Putamen (tissue), 1 donor: ENCODE results near the gene ZNF710.
"Not testable (repeated sequence)": the region's sequence is repeated elsewhere in the genome, so short reads cannot be mapped to it uniquely, and the experiment has no call there.

Experiments
- DNase-seq: peaks from one replicate; pipeline ENCODE4 v3.0.0-alpha.2; 2016; ENCODE audit warnings: low spot score

The ZNF710 gene, protein sequence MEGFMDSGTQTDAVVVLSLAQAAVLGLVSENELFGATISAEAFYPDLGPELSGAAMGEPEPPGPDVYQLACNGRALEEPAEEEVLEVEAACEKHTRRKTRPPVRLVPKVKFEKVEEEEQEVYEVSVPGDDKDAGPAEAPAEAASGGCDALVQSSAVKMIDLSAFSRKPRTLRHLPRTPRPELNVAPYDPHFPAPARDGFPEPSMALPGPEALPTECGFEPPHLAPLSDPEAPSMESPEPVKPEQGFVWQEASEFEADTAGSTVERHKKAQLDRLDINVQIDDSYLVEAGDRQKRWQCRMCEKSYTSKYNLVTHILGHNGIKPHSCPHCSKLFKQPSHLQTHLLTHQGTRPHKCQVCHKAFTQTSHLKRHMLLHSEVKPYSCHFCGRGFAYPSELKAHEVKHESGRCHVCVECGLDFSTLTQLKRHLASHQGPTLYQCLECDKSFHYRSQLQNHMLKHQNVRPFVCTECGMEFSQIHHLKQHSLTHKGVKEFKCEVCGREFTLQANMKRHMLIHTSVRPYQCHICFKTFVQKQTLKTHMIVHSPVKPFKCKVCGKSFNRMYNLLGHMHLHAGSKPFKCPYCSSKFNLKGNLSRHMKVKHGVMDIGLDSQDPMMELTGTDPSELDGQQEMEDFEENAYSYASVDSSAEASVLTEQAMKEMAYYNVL

DNA sequence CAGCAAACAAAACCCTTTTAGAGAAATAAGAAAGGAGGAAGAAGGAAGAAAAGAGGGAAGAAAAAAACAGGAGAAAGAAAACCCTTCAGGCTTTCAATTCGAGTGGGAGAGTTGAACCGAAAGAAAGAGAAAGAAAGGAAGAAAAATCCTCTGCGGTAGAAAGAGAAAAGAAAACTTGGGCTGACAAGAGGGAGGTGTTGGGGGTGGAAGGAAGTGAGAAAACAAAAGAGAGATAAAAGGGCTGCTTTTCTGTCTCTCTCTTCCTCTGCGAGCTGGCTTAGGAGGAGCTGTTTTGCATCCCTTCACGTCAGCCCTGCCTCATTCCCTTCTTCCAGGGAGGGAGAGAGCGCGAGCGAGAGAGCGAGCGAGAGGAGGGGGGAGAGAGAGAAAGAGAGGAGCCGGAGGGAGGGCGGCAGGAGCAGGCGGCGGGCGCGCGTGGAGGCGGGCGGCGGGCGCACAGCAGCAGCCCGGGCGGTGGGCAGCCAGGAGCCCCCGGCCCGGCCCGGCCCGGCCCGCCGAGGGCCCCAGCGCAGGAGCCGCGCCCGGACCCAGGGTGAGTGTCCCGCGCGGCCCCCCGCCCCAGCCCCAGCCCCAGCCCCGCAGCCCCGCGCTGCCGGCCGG, at the start of gene ZNF710:
Gene ZNF710 (plus strand): TSS at position 263 of the 621 bp plus-strand sequence. CDS start 65,814 bp downstream, outside the sequence.
- DNase-seq = peak; percentile 77

DNA sequence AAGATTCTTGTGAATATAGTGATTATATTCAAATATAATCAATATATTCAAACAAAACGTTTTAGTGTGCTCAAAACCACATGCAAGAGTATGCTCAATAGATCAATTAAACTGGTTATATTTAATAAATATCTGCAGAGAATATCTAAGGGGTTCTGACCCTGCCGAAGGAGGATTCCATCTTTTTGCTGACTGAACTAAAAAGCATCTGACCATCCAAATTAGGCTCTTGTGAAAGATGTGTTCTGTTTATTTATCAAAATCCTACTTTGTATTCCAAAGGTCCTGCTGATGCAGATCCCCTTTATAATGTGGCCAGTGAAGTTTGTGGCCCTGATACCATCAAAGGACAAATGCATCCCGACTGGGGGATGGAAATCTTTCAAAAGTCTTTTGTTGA, 46.6 kb upstream of the ZNF710 start:
- DNase-seq = no peak

DNA sequence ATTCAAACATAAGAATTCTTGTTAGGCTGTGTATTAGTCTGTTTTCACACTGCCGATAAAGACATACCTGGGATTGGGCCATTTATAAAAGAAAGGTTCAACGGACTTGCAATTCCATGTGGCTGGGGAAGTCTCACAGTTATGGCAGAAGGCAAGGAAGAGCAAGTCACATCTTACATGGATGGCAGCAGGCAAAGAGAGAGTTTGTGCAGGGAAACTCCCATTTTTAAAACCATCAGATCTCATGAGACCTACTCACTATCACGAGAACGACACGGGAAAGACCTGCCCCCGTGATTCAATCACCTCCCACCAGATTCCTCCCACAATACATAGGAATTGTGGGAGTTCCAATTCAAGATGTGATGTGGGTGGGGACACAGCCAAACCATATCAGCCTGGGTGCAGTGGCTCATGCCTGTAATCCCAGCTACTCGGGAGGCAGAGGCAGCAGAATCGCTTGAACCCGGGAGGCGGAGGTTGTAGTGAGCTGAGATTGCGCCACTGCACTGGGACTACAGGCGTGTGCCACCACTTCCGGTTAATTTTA, 45.6 kb upstream of the ZNF710 start:
- not testable (repeated sequence) for DNase-seq

DNA sequence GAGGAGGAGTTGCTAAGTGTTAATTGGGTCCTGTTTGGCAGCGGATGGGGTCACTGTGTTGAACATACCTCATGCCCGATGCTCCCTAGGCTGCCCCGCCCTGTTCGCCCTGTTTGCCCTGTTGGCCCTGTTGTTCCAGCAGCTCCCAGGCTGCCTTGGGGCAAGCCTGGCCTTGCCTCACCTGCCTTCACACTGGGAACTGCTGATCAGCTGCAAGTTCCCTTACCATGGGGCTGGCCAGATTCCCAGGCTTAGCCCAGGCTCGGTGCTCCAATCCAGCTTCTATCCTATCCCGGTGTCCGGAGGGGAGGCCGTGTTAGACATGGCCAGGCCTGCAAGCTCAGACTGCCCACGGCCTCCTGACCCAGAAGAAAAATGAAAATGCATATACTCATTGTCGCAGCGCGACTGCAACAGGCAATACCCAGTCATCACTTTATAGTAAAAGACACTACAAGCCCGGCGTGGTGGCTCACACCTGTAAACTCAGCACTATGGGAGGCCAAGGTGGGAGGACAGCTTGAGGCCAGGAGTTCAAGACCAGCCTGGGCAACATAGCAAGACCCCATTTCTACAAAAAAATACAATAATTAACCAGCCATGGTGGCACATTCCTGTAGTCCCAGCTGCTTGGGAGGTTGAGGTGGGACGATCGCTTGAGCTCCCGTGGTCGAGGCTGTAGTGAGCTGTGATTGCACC, 42.9 kb upstream of the ZNF710 start:
- no peak for DNase-seq

DNA sequence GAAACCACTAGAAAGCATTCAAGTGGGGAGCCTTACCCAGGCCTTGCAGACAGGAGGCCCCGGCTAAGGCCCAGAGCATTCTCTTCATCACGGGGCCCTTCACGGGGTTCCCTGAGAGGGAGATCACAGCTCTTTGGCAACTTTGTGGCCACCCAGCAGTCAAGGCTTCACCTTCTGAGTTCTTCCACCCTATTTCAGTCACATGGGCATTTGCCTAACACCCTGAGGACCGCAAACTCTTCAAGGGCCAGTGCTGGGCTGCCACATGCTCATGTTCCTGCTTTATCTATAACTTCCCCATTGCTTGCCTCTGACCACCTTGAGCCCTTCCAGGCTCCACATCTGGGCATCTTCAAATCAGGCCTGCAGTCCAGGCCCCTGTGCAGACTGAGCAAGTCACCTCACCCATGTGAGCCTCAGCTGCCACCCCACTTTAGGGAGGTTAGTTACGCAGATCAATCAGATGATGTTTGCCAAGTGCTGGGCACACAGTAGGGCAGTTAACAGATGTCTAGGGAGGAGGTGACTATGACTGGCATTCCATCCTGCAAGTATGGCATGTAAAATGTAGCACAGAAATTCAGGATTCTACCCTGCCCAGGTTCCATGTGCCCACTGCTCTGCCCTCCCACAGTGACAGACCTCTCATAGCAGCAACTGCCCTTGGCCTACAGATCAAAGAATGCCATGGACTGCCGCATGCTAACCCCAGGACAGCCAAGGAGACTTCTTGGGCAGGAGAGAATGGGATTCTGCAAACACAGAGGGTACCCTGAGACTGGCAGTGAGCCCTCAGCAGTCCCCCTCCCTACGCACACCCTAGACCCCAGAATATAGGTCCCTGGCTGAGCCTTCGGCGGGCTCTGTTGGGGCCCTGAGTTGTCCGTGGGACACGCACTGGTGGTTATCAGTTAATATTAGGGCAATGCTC, 37.6 kb upstream of the ZNF710 start:
- no peak for DNase-seq

DNA sequence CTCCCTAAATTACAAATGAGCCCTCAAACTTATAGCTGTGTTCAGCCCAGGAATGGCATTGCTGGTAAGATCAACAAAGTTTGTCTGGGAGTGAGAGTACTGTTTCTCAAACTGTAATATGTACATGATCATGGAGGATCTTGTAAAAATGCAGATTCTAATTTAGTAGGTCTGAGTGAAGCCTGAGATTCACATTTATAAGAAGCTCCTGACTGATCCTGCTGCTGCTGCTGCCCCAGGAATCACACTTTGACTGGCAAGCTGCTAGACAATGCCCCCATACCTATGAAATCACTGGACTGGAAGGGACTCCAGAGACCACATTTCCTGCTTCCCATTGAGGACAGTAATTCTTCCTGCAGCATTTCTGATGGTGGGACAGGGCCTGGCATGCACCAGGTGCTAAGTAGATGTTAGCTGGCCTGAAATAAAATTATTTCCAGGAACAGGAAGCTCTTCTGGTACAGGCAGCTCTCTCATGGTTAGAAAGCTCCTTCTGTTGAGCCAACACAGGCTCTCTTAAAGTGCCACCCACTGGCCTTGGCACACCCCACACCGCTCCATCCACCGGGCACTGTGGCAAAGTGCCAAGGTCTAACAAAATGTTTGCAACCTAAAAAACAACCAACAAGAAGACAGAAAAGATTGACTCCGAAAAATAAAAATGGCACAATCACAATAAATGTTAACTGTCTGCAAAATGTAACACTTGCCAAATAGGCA, 36.7 kb upstream of the ZNF710 start:
- DNase-seq = no peak

DNA sequence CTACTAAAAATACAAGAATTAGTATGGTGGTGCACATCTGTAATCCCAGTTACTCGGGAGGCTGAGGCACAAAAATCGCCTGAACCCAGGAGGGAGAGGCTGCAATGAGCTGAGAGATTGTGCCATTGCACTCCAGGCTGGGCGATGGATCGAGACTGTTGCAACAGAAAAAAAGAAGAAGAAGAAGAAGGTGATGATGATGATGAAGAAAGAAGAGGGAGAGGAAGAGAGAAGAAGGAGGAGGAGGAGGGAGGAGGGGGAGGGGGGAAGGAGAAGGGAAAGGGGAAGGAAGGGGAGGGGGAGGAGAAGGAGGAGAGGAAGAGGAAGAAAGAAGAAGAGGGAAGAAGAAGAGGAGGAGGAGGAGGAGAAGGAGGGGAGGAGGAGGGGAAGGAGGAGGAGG, 33.2 kb upstream of the ZNF710 start:
- DNase-seq = no peak

DNA sequence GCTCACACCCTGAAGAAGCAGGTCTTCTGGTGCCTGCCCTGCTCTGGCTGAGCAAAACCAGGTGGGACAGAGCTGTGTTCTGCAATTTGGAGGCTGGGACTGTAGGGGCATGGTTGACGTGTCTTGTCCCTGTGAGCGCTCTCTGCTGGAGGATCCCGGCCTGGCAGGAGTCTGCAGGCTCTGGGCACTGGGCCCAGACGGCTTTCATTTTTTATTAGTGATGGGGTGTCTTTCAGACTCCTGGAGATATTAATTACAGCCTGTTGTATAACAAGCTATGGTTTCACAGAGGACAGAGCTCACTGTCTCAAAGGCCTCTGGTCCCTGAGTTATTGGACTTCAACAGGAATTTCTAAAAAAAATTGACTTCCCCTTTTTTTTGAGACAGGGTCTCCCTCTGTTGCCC, 29.5 kb upstream of the ZNF710 start:
- peak; percentile 40 for DNase-seq

DNA sequence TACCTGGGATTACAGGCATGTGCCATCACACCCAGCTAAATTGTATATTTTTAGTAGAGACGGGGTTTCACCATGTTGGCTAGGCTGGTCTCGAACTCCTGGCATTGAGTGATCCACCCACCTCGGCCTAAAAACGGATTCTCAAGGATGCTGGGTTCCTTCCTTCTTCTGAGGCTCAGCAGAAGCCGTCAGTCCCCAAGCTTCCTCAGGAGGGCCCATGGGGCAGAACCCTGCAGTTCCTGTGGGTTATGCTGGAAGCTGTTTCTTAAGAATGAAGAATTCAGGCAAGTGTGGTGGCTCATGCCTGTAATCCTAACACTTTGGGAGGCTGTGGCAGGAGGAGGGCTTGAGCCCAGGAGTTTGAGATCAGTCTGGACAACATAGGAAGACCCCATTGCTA, 29.0 kb upstream of the ZNF710 start:
- DNase-seq = no peak

DNA sequence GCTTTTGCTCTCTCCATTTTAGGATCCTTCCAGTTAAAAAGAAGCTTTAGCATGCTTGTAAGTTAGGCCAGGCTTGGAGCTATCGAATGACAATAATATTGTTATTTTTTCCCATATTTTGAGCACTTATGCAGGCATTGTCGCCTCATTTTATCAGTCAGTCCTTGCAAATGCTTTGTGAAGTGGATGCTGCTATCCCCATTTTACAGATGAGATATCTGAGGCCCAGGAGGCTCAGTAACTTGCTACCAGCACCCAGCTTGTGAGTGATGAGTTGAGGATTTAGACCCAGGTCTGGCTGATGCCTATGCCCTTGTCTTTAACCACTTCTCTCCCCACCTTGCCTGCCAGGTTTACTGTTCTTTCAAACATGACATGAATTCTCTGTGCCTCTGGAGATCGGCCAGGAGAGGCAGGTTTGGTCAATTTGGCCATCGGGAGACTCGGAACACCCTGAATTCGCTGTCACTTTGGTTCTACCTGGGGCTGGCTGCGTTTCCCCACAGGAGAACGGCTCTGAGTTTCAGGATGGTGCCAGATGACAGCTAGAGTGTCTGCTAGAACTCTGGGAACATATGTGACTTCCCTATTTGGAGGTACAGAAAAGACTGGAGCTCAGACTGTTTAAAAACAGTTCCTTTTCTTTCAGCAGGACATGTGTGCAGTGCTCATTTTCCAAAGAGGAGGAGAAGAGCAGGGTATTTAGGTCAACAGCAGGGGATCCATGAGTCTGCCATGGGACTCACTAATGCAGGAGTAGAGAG, 25.5 kb upstream of the ZNF710 start:
- DNase-seq = no peak

DNA sequence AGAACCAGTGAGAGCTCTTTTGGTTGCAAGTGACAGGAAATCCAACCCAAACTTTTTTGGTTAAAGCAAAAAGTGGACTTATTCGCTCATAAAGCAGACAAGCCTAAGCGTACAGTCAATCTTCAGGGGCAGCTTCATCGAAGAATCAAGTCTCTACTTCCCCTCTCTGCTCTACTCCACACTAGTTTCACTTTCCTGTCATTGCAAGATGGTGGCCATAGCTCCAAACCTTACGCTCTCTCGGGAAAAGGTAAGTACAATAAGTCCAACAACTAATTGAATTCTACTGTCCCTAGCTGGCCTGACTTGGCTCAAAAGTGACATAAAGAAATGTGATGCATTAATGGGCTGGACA, 24.9 kb upstream of the ZNF710 start:
- no peak for DNase-seq

DNA sequence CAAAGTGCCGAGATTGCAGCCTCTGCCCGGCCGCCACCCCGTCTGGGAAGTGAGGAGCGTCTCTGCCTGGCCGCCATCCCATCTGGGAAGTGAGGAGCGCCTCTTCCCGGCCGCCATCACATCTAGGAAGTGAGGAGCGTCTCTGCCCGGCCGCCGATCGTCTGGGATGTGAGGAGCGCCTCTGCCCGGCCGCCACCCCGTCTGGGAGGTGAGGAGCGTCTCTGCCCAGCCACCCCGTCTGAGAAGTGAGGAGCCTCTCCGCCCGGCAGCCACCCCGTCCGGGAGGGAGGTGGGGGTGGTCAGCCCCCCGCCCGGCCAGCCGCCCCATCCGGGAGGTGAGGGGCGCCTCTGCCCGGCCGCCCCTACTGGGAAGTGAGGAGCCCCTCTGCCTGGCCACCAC, 23.3 kb upstream of the ZNF710 start:
- DNase-seq = not testable (repeated sequence)

DNA sequence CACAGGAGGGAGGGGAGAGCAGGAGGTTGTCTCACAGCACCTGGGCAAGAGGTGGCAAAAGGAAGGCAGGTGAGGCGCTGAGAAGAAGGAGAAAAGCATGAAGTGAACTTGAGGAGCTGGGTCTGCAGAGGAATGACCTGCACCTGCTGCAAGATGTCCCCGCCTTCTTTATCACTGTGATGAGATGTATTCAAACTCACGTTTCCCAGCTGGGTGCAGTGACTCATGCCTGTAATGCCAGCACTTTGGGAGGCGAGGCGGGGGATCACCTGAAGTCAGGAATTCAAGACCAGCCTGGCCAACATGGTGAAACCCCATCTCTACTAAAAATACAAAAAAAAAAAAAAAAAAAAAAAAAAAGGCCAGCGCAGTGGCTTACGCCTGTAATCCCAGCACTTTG, 22.2 kb upstream of the ZNF710 start:
- no peak for DNase-seq

DNA sequence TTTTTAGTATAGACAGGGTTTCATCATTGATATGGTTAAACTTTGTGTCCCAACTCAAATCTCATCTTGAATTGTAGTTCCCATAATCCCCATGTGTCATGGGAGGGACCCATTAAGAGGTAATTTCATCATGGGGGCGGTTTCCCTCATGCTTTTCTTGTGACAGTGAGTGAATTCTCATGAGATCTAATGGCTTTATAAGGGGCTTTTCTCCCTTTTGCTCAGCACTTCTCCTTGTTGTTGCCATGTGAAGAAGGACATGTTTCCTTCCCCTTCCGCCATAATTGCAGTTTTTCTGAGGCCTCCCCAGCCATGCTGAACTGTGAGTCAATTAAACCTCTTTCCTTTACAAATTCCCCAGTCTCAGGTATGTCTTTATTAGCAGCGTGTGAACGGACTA, 20.2 kb upstream of the ZNF710 start:
- DNase-seq = no peak

DNA sequence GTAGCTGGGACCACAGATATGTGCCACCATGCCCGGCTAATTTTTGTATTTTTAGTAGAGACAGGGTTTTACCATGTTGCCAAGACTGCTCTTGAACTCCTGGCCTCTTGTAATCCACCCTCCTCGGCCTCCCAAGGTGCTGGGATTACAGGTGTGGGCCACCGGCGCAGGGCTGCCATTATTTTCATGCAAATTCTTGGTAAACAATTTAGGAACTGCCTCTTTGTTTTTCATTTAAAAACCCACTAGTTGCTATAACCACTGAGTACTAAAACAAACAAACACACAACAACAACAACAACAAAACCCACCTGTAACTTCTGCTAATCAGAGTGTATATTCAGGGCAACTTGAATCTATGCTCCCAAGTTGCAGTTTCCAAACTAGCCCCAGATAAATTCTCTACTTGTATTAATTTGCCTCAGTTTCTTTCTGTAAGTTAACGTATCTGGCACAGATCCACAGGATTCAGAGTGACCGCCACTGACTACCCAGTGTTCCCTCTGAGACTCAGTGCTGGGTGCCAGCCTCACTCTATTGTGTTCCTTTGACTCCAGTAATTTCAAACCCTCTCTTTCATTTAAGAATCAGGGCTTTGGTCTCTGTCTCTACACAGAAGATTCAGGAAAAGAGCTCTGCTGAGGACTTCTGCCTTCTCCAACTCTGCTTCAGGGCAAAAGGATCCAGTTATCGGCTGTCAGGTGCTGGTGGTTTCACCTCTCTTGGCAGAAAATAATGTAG, 18.6 kb upstream of the ZNF710 start:
- no peak for DNase-seq

DNA sequence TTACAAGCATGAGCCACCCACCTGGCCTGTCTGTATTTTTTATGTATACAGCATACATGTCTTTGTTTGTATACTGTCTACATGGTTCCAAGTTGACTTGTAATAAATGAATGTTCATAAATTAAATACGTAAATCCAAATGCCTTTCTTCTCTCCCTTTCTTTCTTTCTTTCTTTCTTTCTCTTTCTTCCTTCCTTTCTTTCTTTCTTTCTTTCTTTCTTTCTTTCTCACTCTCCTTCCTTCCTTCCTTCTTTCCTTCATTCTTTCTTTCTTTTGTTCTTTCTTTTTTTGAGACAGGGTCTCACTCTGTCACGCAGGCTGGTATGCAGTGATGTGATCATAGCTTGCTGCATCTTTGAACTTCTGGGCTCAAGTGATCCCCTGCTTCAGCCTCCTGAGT, 17.1 kb upstream of the ZNF710 start:
- no peak for DNase-seq

DNA sequence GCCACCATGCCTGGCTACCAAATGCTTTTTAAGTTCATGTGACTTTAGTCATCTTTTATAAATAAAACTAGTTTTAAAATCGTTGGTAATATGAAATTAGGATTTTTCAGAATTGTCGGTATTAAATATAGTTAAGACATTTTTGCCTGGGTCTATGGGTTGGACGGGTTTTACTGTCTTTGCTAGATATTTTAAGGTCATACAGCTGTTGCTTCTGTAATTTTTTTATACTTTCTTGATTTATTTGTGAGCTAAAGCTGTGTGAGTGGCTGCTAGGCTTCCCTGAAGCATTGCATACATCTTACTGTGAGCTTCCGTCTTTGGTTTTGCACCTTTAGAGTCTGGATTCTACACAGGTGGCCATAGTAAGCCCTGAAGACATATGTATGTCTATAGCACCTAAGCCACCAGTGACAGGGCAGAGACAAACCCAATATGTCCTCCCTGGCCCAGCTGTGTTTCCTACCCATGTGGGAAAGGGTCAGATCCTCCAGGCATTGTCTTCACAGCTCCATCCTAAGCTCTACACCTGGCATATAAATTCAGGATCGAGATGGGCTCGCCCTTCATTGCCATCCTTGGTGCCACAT, 16.6 kb upstream of the ZNF710 start:
- no peak for DNase-seq

DNA sequence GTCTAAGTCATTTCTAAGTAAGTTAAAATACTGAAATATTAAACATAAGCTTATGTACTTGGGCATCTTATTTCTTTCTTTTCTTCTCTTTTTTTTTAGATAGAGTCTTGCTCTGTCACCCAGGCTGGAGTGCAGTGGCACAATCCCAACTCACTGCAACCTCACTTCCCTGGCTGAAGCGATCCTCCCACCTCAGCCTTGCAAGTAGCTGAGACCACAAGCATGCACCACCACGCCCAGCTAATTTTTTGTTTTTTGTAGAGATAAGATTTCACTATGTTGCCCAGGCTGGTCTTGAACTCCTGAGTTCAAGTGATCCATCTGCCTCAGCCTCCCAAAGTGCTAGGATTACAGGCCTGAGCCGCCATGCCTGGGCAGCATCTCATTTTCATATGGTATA, 16.0 kb upstream of the ZNF710 start:
- no peak for DNase-seq

DNA sequence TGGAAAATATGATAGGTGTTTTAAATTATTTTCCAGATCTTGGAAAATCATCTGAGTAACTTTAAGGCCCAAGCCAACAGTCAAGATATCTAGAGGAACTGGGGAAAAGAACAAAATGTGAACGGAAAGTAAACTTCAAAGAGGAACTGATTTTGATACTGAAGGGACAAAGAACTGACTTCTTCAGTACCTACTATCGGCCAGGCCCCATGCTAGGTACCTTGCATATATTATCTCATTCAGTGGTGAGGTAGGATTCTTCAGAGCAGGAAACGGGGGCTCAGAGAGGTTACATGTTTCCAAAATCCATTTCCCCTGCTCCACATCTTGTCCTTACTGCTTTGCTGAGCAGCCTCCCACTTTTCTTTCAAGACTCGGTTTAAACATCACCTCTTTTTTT, 9.8 kb upstream of the ZNF710 start:
- DNase-seq = no peak
